Neural cell (in vitro differentiated cells): ENCODE measurements around the gene NT5DC4. TPM values are rescaled to one million over a fixed set of nuclear protein-coding genes. Genes with fewer than 3 reads are reported as not detected.

Experiments
- H2AFZ ChIP-seq: fragments of 200-600, 300-800 bp; sonication (generic), shearing (Covaris generic); 2 replicates; pipeline ENCODE4 v1.6.0; 2014; ENCODE audit warnings: low read depth, mild to moderate bottlenecking, antibody characterized with exemption, low read length, moderate library complexity
- H3F3A ChIP-seq: fragments of 200-600 bp; shearing (Covaris generic); 2 replicates; pipeline ENCODE4 v1.6.1; 2016; ENCODE audit warnings: mild to moderate bottlenecking, moderate library complexity, mixed read lengths, antibody characterized with exemption, low read length; ENCODE audit not compliant: insufficient read depth, poor library complexity, severe bottlenecking
- H3K27ac ChIP-seq: fragments of 200-600, 300-800 bp; sonication (generic), shearing (Covaris generic); 2 replicates; pipeline ENCODE4 v1.5.1; 2014; ENCODE audit warnings: mild to moderate bottlenecking, low read length, moderate library complexity
- H3K27me3 ChIP-seq: fragments of 300-800, 200-600 bp; sonication (generic), shearing (Covaris generic); 2 replicates; pipeline ENCODE4 v1.6.0; 2014; ENCODE audit warnings: mild to moderate bottlenecking, low read depth, low read length, moderate library complexity; ENCODE audit not compliant: insufficient read depth
- H3K36me3 ChIP-seq: fragments of 300-800, 200-600 bp; sonication (generic), shearing (Covaris generic); 2 replicates; pipeline ENCODE4 v1.5.1; 2014; ENCODE audit warnings: mild to moderate bottlenecking, antibody characterized with exemption, low read length, moderate library complexity; ENCODE audit not compliant: insufficient read depth
- H3K4me2 ChIP-seq: fragments of 300-800, 200-600 bp; sonication (generic), shearing (Covaris generic); 2 replicates; pipeline ENCODE4 v1.6.0; 2014; ENCODE audit warnings: mild to moderate bottlenecking, low read length
- H3K4me3 ChIP-seq: fragments of 300-800, 200-600 bp; sonication (generic), shearing (Covaris generic); 2 replicates; pipeline ENCODE4 v1.5.1; 2014; ENCODE audit warnings: mild to moderate bottlenecking, low read length, moderate library complexity
- H3K79me2 ChIP-seq: fragments of 200-600 bp; shearing (Covaris generic); replicated peaks from 2 replicates; pipeline ENCODE4 v1.6.0; 2014; ENCODE audit warnings: mild to moderate bottlenecking, low read length, moderate library complexity; ENCODE audit not compliant: insufficient read depth
- H3K9ac ChIP-seq: fragments of 300-800, 200-600 bp; sonication (generic), shearing (Covaris generic); 2 replicates; pipeline ENCODE4 v1.6.1; 2016; ENCODE audit warnings: mild to moderate bottlenecking, low read length, mixed read lengths
- H3K9me2 ChIP-seq: fragments of 200-600 bp; shearing (Covaris generic); 2 replicates; pipeline ENCODE4 v1.6.1; 2016; ENCODE audit warnings: mild to moderate bottlenecking, low read length, mixed read lengths; ENCODE audit not compliant: insufficient read depth
- H3K9me3 ChIP-seq: fragments of 200-600, 300-800 bp; sonication (generic), shearing (Covaris generic); 2 replicates; pipeline ENCODE4 v1.6.1; 2016; ENCODE audit warnings: mild to moderate bottlenecking, mixed run types, low read length, moderate library complexity, mixed read lengths
- H4K20me1 ChIP-seq: fragments of 200-600 bp; shearing (Covaris generic); 2 replicates; pipeline ENCODE4 v1.6.1; 2016; ENCODE audit warnings: mild to moderate bottlenecking, mixed run types; ENCODE audit not compliant: insufficient read depth
- EP300 ChIP-seq: fragments of 450-650 bp; conservative IDR thresholded peaks from 2 replicates; pipeline ENCODE4 v1.6.1; 2014; ENCODE audit warnings: antibody characterized with exemption, mild to moderate bottlenecking, moderate library complexity; ENCODE audit not compliant: poor library complexity, severe bottlenecking
- EZH2 ChIP-seq: fragments of 200-600, 300-800 bp; shearing (Covaris generic), sonication (generic); IDR thresholded peaks from 2 replicates; pipeline ENCODE4 v1.6.1; 2014; ENCODE audit warnings: antibody characterized with exemption, low read length, borderline replicate concordance, mild to moderate bottlenecking; ENCODE audit not compliant: insufficient read depth, poor library complexity, severe bottlenecking
- MXI1 ChIP-seq: fragments of 450-650 bp; conservative IDR thresholded peaks from 2 replicates; pipeline ENCODE4 v1.6.1; 2014; ENCODE audit warnings: antibody characterized with exemption, mild to moderate bottlenecking; ENCODE audit not compliant: poor library complexity, severe bottlenecking
- POLR2AphosphoS5 ChIP-seq: IDR thresholded peaks from 2 replicates; pipeline ENCODE4 v1.6.1; 2012
- RAD21 ChIP-seq: fragments of 450-650 bp; conservative IDR thresholded peaks from 2 replicates; pipeline ENCODE4 v1.6.1; 2014; ENCODE audit warnings: antibody characterized with exemption, mild to moderate bottlenecking, moderate library complexity
- SMC3 ChIP-seq: fragments of 450-650 bp; conservative IDR thresholded peaks from 2 replicates; pipeline ENCODE4 v1.6.1; 2014; ENCODE audit warnings: antibody characterized with exemption, mild to moderate bottlenecking, moderate library complexity; ENCODE audit not compliant: poor library complexity
- TAF1 ChIP-seq: IDR thresholded peaks from 2 replicates; pipeline ENCODE4 v1.6.1; 2012; ENCODE audit warnings: low read depth
- polyA plus RNA-seq: library from polyadenylated mRNA; depleted of rRNA; stranded (reverse); fragments of >200 nt; gene quantifications from 2 replicates; pipeline ENCODE4 v1.2.3, GENCODE V29; 2014
- TF ChIP-seq, protein P1 (sequence below): fragments of 450-650 bp; IDR thresholded peaks from 2 replicates; pipeline ENCODE4 v1.5.1; 2014; ENCODE audit warnings: antibody characterized with exemption, mild to moderate bottlenecking, moderate library complexity; ENCODE audit not compliant: poor library complexity, severe bottlenecking
- TF ChIP-seq, protein P2 (sequence below): IDR thresholded peaks from 2 replicates; pipeline ENCODE4 v1.6.1; 2012; ENCODE audit warnings: borderline replicate concordance

Gene NT5DC4
- polyA plus RNA-seq, 1 donor from 2014 or later, result not detected

DNA sequence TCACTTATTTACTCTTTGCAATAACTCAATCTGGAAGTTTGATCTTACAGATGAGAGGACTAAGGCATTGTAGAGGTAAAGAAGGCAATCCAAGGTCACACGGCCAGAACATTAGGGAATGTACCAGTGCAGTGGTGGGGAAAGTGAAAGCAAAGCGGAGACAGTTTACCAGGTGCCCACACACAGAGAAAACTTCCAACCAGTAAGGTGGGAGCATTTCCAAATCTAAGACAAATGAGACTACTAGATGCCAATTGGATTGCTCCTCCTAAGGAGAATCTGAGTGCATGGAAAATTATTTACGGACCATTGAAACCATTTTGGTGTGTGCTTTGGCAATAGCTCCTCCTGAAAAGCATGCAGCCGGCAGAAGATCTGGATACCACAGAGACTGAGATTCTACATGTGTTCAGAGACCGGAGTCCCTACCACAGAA, 40.1 kb upstream of the NT5DC4 start:
- Histone ChIP-seq H3K4me3 (no peak overlapping the region), H3F3A (no peaks in the 10 kb centered on the region), H3K27me3 (no peaks in the 10 kb centered on the region), H3K4me2 (no peak overlapping the region), H4K20me1 (no peaks in the 10 kb centered on the region), H3K27ac (no peak overlapping the region), H3K36me3 (no peaks in the 10 kb centered on the region), H2AFZ (no peak overlapping the region), H3K9ac (no peak overlapping the region), H3K79me2 (no peaks in the 10 kb centered on the region), H3K9me3 (no peaks in the 10 kb centered on the region), H3K9me2 (no peaks in the 10 kb centered on the region)
- TF ChIP-seq POLR2AphosphoS5 (no peak), MXI1 (no peak), SMC3 (no peak), EZH2 (no peak)

DNA sequence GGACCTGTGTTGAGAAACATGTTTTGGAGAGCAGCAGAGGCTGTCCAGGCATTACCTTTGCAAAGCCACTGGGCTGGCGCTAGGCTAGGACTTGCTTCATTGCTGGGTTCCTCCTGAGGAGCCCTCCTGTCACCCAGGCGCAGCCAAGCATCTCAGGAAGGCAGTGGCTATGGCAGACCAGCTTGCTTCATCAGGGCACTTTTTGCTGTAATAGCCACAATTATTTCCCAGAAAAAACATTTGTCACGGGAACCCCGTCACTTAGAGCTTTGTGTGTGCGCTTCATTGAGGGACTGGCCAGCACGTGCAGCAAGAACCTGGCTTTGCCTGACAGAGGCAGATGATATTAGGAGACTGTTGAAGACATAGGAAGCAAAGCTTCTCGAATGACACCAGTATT, 38.7 kb upstream of the NT5DC4 start:
- no peak for TF ChIP-seq SMC3
- no peaks in the 10 kb centered on the region for H3F3A ChIP-seq
- no peak overlapping the region for H3K4me2 ChIP-seq
- no peak overlapping the region for H3K9ac ChIP-seq
- H3K27ac ChIP-seq, result no peak overlapping the region
- H3K79me2 ChIP-seq, result no peaks in the 10 kb centered on the region
- H3K36me3 ChIP-seq, result no peaks in the 10 kb centered on the region
- H3K9me3 ChIP-seq, result no peaks in the 10 kb centered on the region
- H3K9me2 ChIP-seq, result no peaks in the 10 kb centered on the region
- no peaks in the 10 kb centered on the region for H3K27me3 ChIP-seq
- H2AFZ ChIP-seq, result no peak overlapping the region
- H3K4me3 ChIP-seq, result no peak overlapping the region
- no peaks in the 10 kb centered on the region for H4K20me1 ChIP-seq

DNA sequence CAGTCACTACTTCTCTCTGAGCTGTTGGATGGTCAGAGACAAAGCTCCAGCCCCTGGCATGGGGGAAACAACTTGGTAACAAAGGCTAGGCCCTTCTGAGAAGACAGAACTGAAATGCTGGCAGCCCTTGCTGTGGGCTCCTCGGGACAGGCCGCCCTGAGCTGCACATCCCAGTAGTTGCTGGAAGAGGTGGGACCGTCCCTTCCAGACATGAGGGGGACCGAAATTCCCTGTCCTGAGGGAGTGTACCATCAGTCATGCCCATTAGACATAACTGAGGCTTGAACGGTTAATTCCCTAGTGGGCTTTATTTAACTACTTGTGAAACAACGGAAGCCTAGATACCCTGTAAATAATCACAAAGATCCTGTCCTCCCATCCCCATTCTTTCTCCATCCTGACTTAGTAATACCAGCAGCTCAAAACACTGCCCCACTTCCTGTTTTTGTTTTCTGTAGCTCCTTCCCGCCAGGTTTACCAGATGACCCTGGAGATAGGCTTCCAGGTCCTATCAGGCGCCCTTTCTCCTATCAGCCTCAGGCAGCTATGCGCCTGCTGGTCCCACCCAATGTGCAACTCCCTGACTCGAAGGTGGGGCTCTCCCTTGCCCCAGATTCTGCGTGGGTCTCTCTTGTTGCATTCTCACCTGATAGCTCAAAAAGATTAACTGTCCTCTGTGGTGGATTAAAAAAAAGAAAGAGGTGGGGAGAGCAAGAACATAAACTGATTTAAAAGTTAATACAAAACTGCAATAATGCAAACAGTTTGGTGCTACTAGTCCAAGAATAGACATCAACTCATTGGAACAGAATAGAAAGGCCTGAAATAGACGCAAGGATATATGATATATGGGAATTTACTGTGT, 37.0 kb upstream of the NT5DC4 start:
- TF ChIP-seq, protein P1, sequence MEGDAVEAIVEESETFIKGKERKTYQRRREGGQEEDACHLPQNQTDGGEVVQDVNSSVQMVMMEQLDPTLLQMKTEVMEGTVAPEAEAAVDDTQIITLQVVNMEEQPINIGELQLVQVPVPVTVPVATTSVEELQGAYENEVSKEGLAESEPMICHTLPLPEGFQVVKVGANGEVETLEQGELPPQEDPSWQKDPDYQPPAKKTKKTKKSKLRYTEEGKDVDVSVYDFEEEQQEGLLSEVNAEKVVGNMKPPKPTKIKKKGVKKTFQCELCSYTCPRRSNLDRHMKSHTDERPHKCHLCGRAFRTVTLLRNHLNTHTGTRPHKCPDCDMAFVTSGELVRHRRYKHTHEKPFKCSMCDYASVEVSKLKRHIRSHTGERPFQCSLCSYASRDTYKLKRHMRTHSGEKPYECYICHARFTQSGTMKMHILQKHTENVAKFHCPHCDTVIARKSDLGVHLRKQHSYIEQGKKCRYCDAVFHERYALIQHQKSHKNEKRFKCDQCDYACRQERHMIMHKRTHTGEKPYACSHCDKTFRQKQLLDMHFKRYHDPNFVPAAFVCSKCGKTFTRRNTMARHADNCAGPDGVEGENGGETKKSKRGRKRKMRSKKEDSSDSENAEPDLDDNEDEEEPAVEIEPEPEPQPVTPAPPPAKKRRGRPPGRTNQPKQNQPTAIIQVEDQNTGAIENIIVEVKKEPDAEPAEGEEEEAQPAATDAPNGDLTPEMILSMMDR, result no peak
- H3K79me2 ChIP-seq, result no peaks in the 10 kb centered on the region
- no peak overlapping the region for H2AFZ ChIP-seq
- no peak overlapping the region for H3K4me2 ChIP-seq
- H3K4me3 ChIP-seq, result no peak overlapping the region
- H3K27ac ChIP-seq, result no peak overlapping the region
- H3K36me3 ChIP-seq, result no peaks in the 10 kb centered on the region
- H4K20me1 ChIP-seq, result no peaks in the 10 kb centered on the region
- H3K9ac ChIP-seq, result no peak overlapping the region
- no peaks in the 10 kb centered on the region for H3K27me3 ChIP-seq
- H3K9me2 ChIP-seq, result no peaks in the 10 kb centered on the region
- H3K9me3 ChIP-seq, result no peaks in the 10 kb centered on the region
- no peaks in the 10 kb centered on the region for H3F3A ChIP-seq

DNA sequence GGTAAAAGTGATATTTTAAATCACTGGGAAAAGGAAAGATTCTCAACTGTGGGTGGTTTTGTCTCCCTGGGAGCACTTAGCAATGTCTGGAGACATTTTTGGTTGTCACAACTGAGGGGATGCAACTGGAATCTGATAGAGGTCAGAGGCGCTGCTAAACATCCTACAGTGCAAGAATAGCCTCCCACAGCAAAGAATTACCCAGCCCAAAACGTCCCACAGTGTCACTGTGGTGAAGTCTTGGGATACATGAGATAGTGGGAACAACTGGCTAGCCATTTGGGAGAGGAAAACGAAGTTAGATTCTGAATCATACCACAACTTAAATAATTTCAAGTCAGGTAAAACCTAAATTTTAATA, 36.4 kb upstream of the NT5DC4 start:
- Histone ChIP-seq H3K36me3 (no peaks in the 10 kb centered on the region), H3K9me2 (no peaks in the 10 kb centered on the region), H3F3A (no peaks in the 10 kb centered on the region), H3K4me3 (no peak overlapping the region), H2AFZ (no peak overlapping the region), H4K20me1 (no peaks in the 10 kb centered on the region), H3K4me2 (no peak overlapping the region), H3K27ac (no peak overlapping the region), H3K27me3 (no peaks in the 10 kb centered on the region), H3K9ac (no peak overlapping the region), H3K9me3 (no peaks in the 10 kb centered on the region), H3K79me2 (no peaks in the 10 kb centered on the region)
- no peak for TF ChIP-seq TAF1
- no peak for TF ChIP-seq POLR2AphosphoS5
- TF ChIP-seq MXI1, result no peak
- TF ChIP-seq, protein P1, result no peak
- TF ChIP-seq, protein P2, sequence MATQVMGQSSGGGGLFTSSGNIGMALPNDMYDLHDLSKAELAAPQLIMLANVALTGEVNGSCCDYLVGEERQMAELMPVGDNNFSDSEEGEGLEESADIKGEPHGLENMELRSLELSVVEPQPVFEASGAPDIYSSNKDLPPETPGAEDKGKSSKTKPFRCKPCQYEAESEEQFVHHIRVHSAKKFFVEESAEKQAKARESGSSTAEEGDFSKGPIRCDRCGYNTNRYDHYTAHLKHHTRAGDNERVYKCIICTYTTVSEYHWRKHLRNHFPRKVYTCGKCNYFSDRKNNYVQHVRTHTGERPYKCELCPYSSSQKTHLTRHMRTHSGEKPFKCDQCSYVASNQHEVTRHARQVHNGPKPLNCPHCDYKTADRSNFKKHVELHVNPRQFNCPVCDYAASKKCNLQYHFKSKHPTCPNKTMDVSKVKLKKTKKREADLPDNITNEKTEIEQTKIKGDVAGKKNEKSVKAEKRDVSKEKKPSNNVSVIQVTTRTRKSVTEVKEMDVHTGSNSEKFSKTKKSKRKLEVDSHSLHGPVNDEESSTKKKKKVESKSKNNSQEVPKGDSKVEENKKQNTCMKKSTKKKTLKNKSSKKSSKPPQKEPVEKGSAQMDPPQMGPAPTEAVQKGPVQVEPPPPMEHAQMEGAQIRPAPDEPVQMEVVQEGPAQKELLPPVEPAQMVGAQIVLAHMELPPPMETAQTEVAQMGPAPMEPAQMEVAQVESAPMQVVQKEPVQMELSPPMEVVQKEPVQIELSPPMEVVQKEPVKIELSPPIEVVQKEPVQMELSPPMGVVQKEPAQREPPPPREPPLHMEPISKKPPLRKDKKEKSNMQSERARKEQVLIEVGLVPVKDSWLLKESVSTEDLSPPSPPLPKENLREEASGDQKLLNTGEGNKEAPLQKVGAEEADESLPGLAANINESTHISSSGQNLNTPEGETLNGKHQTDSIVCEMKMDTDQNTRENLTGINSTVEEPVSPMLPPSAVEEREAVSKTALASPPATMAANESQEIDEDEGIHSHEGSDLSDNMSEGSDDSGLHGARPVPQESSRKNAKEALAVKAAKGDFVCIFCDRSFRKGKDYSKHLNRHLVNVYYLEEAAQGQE, result no peak
- TF ChIP-seq EZH2, result no peak
- no peak for TF ChIP-seq EP300
- TF ChIP-seq RAD21, result no peak
- no peak for TF ChIP-seq SMC3
